HEK293 (cell line): ENCODE results near the gene FAM221A.

Source experiments
- CTCF ChIA-PET: fragments of 350-600 bp; formaldehyde crosslinking; extraction: SDS; loops from one replicate; lab custom pipeline; 2021; ENCODE audit warnings: antibody characterized with exemption; lab: Yijun Ruan, JAX
- POLR2A ChIA-PET: fragments of 300-600 bp; formaldehyde crosslinking; extraction: SDS; loops from one replicate; lab custom pipeline; 2020; ENCODE audit warnings: antibody characterized with exemption, inconsistent platforms; lab: Yijun Ruan, JAX
- H3K27ac ChIP-seq: fragments of 200-500 bp; sonication (Bioruptor generic); 2 replicates; pipeline ENCODE4 v1.5.1; 2014; ENCODE audit warnings: low read depth, low read length, control low read depth, inconsistent platforms; ENCODE audit errors: extremely low read depth
- H3K36me3 ChIP-seq, 2 experiments: fragments of 200-500 bp in 1 of 2; sonication (Bioruptor generic) in 1 of 2; 1 replicate in 1 of 2; 2 replicates in 1 of 2; pipeline ENCODE4 v1.5.1; 2014 to 2017; ENCODE audit warnings: inconsistent platforms in 2 of 2, low read length in 2 of 2; ENCODE audit not compliant: control insufficient read depth in 2 of 2, insufficient read depth in 1 of 2
- H3K4me1 ChIP-seq: fragments of 200-500 bp; sonication (Bioruptor generic); 2 replicates; pipeline ENCODE4 v1.5.1; 2014; ENCODE audit warnings: mild to moderate bottlenecking, low read length, inconsistent platforms; ENCODE audit not compliant: control insufficient read depth, insufficient read depth
- H3K4me3 ChIP-seq: 2 replicates; pipeline ENCODE4 v1.5.1; 2011; ENCODE audit warnings: low read depth, mild to moderate bottlenecking, control low read depth, low read length, moderate library complexity
- H3K9me3 ChIP-seq: fragments of 200-500 bp; sonication (Bioruptor generic); 2 replicates; pipeline ENCODE4 v1.5.1; 2014; ENCODE audit warnings: low read depth, low read length, inconsistent platforms; ENCODE audit not compliant: control insufficient read depth, insufficient read depth
- MEIS1 ChIP-seq: sonication (generic); formaldehyde crosslinking; IDR thresholded peaks from 2 replicates; pipeline ENCODE4 v1.8.1; 2022; ENCODE audit warnings: missing genetic modification reagents, mild to moderate bottlenecking, borderline replicate concordance
- OSR2 ChIP-seq: fragments of 450-650 bp; formaldehyde crosslinking; IDR thresholded peaks from 2 replicates; pipeline ENCODE4 v1.5.1; 2016; ENCODE audit warnings: missing biosample characterization, missing genetic modification characterization
- PATZ1 ChIP-seq: fragments of 450-650 bp; formaldehyde crosslinking; IDR thresholded peaks from 2 replicates; pipeline ENCODE4 v1.5.1; 2016; ENCODE audit warnings: missing biosample characterization, missing genetic modification characterization
- REST ChIP-seq: fragments of 450-650 bp; formaldehyde crosslinking; IDR thresholded peaks from 2 replicates; pipeline ENCODE4 v1.5.1; 2016; ENCODE audit warnings: missing biosample characterization, missing genetic modification characterization
- SCRT2 ChIP-seq: fragments of 450-650 bp; formaldehyde crosslinking; IDR thresholded peaks from 2 replicates; pipeline ENCODE4 v1.5.1; 2016; ENCODE audit warnings: missing biosample characterization, missing genetic modification characterization
- WT1 ChIP-seq: fragments of 450-650 bp; formaldehyde crosslinking; IDR thresholded peaks from 2 replicates; pipeline ENCODE4 v1.5.1; 2016; ENCODE audit warnings: missing biosample characterization, missing genetic modification characterization
- YY1 ChIP-seq: fragments of 450-650 bp; formaldehyde crosslinking; IDR thresholded peaks from 2 replicates; pipeline ENCODE4 v1.5.1; 2018; ENCODE audit warnings: missing biosample characterization, missing genetic modification characterization
- ZBTB44 ChIP-seq: fragments of 450-650 bp; IDR thresholded peaks from 2 replicates; pipeline ENCODE4 v1.5.1; 2018; ENCODE audit warnings: missing biosample characterization, mild to moderate bottlenecking, missing genetic modification characterization
- ZNF133 ChIP-seq: fragments of 450-650 bp; formaldehyde crosslinking; IDR thresholded peaks from 2 replicates; pipeline ENCODE4 v1.5.1; 2016; ENCODE audit warnings: missing biosample characterization, missing genetic modification characterization
- ZNF157 ChIP-seq: fragments of 450-650 bp; formaldehyde crosslinking; IDR thresholded peaks from 2 replicates; pipeline ENCODE4 v1.5.1; 2016; ENCODE audit warnings: missing biosample characterization, missing genetic modification characterization
- ZNF16 ChIP-seq: fragments of 450-650 bp; formaldehyde crosslinking; IDR thresholded peaks from 2 replicates; pipeline ENCODE4 v1.5.1; 2016; ENCODE audit warnings: low read depth, missing biosample characterization, missing genetic modification characterization
- ZNF23 ChIP-seq: fragments of 450-650 bp; formaldehyde crosslinking; IDR thresholded peaks from 2 replicates; pipeline ENCODE4 v1.5.1; 2016; ENCODE audit warnings: missing biosample characterization, missing genetic modification characterization, borderline replicate concordance
- ZNF366 ChIP-seq: fragments of 450-650 bp; formaldehyde crosslinking; conservative IDR thresholded peaks from 2 replicates; pipeline ENCODE4 v1.5.1; 2016; ENCODE audit warnings: missing biosample characterization, missing genetic modification characterization
- ZNF501 ChIP-seq: fragments of 450-650 bp; formaldehyde crosslinking; IDR thresholded peaks from 2 replicates; pipeline ENCODE4 v1.5.1; 2016; ENCODE audit warnings: missing biosample characterization, missing genetic modification characterization
- ZNF558 ChIP-seq: fragments of 450-650 bp; formaldehyde crosslinking; IDR thresholded peaks from 2 replicates; pipeline ENCODE4 v1.5.1; 2016; ENCODE audit warnings: missing biosample characterization, missing genetic modification characterization
- ZNF626 ChIP-seq: fragments of 450-650 bp; sonication (Bioruptor Pico); formaldehyde crosslinking; IDR thresholded peaks from 2 replicates; pipeline ENCODE4 v1.5.1; 2018; ENCODE audit warnings: missing biosample characterization, missing genetic modification characterization, inconsistent platforms
- ZNF660 ChIP-seq: fragments of 450-650 bp; IDR thresholded peaks from 2 replicates; pipeline ENCODE4 v1.5.1; 2018; ENCODE audit warnings: missing biosample characterization, mild to moderate bottlenecking, missing genetic modification characterization
- ZNF707 ChIP-seq: fragments of 450-650 bp; formaldehyde crosslinking; IDR thresholded peaks from 2 replicates; pipeline ENCODE4 v1.5.1; 2016; ENCODE audit warnings: missing biosample characterization, missing genetic modification characterization
- ZNF768 ChIP-seq: fragments of 450-650 bp; formaldehyde crosslinking; IDR thresholded peaks from 2 replicates; pipeline ENCODE4 v1.5.1; 2018; ENCODE audit warnings: missing biosample characterization, mild to moderate bottlenecking, missing genetic modification characterization
- ZNF830 ChIP-seq: fragments of 450-650 bp; IDR thresholded peaks from 2 replicates; pipeline ENCODE4 v1.5.0; 2018; ENCODE audit warnings: missing biosample characterization, missing genetic modification characterization, low read depth, mild to moderate bottlenecking, moderate library complexity
- ZXDB ChIP-seq: fragments of 450-650 bp; formaldehyde crosslinking; IDR thresholded peaks from 2 replicates; pipeline ENCODE4 v1.5.1; 2016; ENCODE audit warnings: missing biosample characterization, missing genetic modification characterization

Gene FAM221A

GRCh38 chr7:23714579-23714978 lies 34.6 kb downstream of the FAM221A start (continued):
- TF ChIP-seq ZNF16 (tag by site-specific recombination), result no peak
- TF ChIP-seq ZNF366 (tag by site-specific recombination), result no peak
- no peak for TF ChIP-seq ZNF626 (tag by site-specific recombination)
- no peak for TF ChIP-seq ZNF660 (tag by site-specific recombination)
- no peak for TF ChIP-seq YY1 (tag by site-specific recombination)
- TF ChIP-seq ZNF501 (tag by site-specific recombination), result no peak
- no peak for TF ChIP-seq ZNF830 (tag by site-specific recombination)
- no peak for TF ChIP-seq SCRT2 (tag by site-specific recombination)
- TF ChIP-seq WT1 (tag by site-specific recombination), result no peak
- TF ChIP-seq, all 188 proteins: peak for 0

GRCh38 chr7:23715099-23715498 lies 35.1 kb downstream of the FAM221A start:
- ChIA-PET CTCF (interaction anchor here (0.6 to 2.9 kb wide), 10 partner anchors 18 to 1213 kb away, joined by 3 to 18 read pairs (median 3); no protein-coding TSS in a partner anchor), POLR2A (no interaction called here)
- Histone ChIP-seq H3K27ac (no peak overlapping the region), H3K4me1 (peaks cover 3% of the 10 kb centered on the region), H3K36me3 (no peaks in the 10 kb centered on the region)
- TF ChIP-seq ZXDB (tag by site-specific recombination) (no peak), ZNF23 (tag by site-specific recombination) (no peak), ZNF157 (tag by site-specific recombination) (no peak), ZNF558 (no peak), OSR2 (tag by site-specific recombination) (no peak), ZBTB44 (tag by site-specific recombination) (no peak)
- TF ChIP-seq, all 188 proteins: peak for 0
- H3K4me3 ChIP-seq, result no peak overlapping the region
- H3K9me3 ChIP-seq, result no peaks in the 10 kb centered on the region

GRCh38 chr7:23717788-23718187 lies 37.8 kb downstream of the FAM221A start:
- no peaks in the 10 kb centered on the region for H3K36me3 ChIP-seq
- TF ChIP-seq ZNF707 (tag by site-specific recombination) (no peak), ZNF768 (tag by site-specific recombination) (no peak), MEIS1 (CRISPR knock-in tag) (no peak), REST (no peak), PATZ1 (tag by site-specific recombination) (no peak), ZNF133 (tag by site-specific recombination) (no peak)
- H3K4me3 ChIP-seq, result no peak overlapping the region
- CTCF ChIA-PET, result interaction anchor here (0.6 to 1.2 kb wide), 4 partner anchors 16 to 171 kb away, joined by 3 to 5 read pairs (median 4); no protein-coding TSS in a partner anchor
- no peak overlapping the region for H3K27ac ChIP-seq
- H3K4me1 ChIP-seq, result peaks cover 4% of the 10 kb centered on the region
- H3K9me3 ChIP-seq, result no peaks in the 10 kb centered on the region
- POLR2A ChIA-PET, result no interaction called here
